ENCODE measurements around the gene DGUOK. TPM values are rescaled to one million over a fixed set of nuclear protein-coding genes. Genes with fewer than 3 reads are reported as not detected.

The DGUOK gene
- total and polyA plus RNA-seq, 7 donors: 31.6 to 132 (median 48.1) TPM

DNA sequence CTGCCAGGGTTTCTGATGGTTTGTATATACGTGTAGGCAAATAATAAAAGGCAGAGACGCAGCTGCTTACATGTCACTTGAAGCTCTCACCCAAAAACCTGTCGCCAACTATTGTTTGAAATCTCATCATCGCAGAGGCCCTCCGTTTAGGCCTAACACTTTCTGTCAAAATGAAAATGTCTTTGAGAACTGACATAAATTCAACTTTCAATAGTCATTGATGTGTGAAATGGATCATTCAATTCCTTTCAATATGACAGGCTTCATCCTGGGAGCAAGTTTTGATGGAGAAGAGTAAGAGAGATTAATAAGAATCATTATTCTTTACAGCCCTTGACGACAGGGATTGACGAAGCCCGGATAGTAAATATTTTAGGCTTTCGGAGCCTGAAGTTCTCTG is 31.2 kb upstream of the DGUOK start:
- intact Hi-C loops (cut with DNase I): no loop called here
- peak overlapping the region; percentile 90 to 99 (median 94) for H3K27ac ChIP-seq
- H3K4me3 ChIP-seq: peak overlapping the region; percentile 58 to 79 (median 75)
- no peak for DNase-seq
- peak in 1 of 4 donors; percentile 55 for TF ChIP-seq POLR2AphosphoS5 (IDR thresholded peaks at IDR 0.05)
- no peak for TF ChIP-seq EP300 (IDR thresholded peaks at IDR 0.05)
- TF ChIP-seq, protein P1, sequence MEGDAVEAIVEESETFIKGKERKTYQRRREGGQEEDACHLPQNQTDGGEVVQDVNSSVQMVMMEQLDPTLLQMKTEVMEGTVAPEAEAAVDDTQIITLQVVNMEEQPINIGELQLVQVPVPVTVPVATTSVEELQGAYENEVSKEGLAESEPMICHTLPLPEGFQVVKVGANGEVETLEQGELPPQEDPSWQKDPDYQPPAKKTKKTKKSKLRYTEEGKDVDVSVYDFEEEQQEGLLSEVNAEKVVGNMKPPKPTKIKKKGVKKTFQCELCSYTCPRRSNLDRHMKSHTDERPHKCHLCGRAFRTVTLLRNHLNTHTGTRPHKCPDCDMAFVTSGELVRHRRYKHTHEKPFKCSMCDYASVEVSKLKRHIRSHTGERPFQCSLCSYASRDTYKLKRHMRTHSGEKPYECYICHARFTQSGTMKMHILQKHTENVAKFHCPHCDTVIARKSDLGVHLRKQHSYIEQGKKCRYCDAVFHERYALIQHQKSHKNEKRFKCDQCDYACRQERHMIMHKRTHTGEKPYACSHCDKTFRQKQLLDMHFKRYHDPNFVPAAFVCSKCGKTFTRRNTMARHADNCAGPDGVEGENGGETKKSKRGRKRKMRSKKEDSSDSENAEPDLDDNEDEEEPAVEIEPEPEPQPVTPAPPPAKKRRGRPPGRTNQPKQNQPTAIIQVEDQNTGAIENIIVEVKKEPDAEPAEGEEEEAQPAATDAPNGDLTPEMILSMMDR (IDR thresholded peaks at IDR 0.05): no peak
- no peak for TF ChIP-seq POLR2A (IDR thresholded peaks at IDR 0.05)
- H3K36me3 ChIP-seq: peaks cover 34 to 58% (median 46%) of the 10 kb centered on the region in 4 donors
- H3K9me3 ChIP-seq: no peaks in the 10 kb centered on the region
- WGBS, 2 donors: 72 to 77% methylated on average over 9 of the region's 9 CpGs
- H3K4me1 ChIP-seq: peaks cover 0 to 36% (median 26%) of the 10 kb centered on the region in 4 donors
- H3K27me3 ChIP-seq: no peaks in the 10 kb centered on the region

DNA sequence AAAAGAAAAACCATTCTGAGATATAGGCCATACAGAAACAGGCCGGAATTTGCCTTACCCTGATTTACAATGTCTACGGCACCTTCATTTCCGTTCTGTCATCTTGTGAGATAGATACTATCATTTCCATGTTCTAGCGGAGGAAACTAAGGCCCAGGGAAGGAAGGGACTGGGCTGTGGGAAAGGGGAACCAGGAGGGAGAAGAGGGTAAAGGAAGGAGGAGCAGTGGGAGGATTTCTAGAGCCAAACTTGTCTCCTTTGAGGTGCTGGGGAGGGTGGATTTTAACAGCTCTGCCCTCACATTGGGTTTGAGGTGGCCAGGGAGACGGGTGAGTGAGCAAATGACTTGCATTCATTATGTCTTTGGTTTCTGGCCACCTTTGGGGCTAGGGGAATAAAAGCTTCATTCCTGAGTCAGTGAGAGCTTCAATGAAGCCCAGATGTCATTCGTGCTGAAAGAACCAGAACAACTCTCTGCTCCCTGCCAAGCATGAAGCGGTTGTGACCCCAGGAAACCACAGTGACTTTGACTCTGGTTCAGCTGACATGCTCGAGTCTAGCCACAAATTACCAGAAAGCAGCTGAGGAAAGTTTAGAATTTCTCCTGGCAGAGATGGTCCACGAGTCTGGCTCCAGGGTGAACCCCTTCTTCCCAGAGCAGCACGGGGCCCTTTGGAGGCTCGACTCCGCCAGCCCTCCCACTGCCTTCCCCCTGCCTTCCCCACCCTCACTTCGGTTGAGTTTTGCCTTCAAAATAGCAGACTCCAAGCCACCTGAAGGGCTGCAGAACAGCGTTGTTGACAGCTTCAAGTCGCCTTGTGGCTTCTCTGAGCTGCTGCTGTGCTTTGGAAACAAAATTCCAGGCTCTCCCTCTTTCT is 30.1 kb upstream of the DGUOK start:
- Histone ChIP-seq H3K9me3 (no peaks in the 10 kb centered on the region), H3K36me3 (peaks cover 44 to 69% (median 57%) of the 10 kb centered on the region in 4 donors), H3K27me3 (no peaks in the 10 kb centered on the region), H3K4me1 (peaks cover 0 to 34% (median 26%) of the 10 kb centered on the region in 4 donors), H3K27ac (peak overlapping the region; percentile 90 to 99 (median 94)), H3K4me3 (peak overlapping the region; percentile 58 to 79 (median 75))
- TF ChIP-seq, protein P1 (IDR thresholded peaks at IDR 0.05): no peak
- TF ChIP-seq POLR2AphosphoS5 (IDR thresholded peaks at IDR 0.05): peak; percentile 20 to 68 (median 44)
- no peak for TF ChIP-seq POLR2A (IDR thresholded peaks at IDR 0.05)
- no peak for TF ChIP-seq EP300 (IDR thresholded peaks at IDR 0.05)
- intact Hi-C loops (cut with DNase I): no loop called here
- peak; percentile 59 for DNase-seq
- WGBS, 2 donors: 49 to 75% methylated on average over 15 of the region's 15 CpGs

DNA sequence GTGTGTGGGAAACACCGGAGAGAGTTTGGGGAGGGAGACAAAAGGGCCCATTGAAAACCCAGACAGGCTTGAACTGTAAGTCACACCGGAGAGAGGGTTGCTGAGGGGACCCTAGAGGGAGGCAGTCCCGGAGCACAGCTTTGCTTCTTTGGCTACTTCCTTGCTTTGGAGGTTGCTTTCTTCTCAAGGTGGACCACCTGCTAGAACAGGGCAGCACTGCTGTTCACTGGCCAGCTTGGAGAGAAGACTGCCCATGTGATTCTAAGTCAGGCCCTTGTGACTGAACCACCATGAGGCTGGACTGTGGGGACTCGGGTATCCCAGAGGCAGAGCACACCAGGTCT is 29.5 kb upstream of the DGUOK start:
- Histone ChIP-seq H3K4me1 (peaks cover 0 to 33% (median 26%) of the 10 kb centered on the region in 4 donors), H3K4me3 (peak overlapping the region; percentile 58 to 79 (median 75)), H3K27ac (peak overlapping the region; percentile 90 to 99 (median 94)), H3K36me3 (peaks cover 49 to 75% (median 62%) of the 10 kb centered on the region in 4 donors), H3K27me3 (no peaks in the 10 kb centered on the region), H3K9me3 (no peaks in the 10 kb centered on the region)
- WGBS, 2 donors: 79 to 90% methylated on average over 4 of the region's 4 CpGs
- peak; percentile 68 for DNase-seq
- intact Hi-C loops (cut with DNase I): no loop called here
- TF ChIP-seq POLR2A (IDR thresholded peaks at IDR 0.05) (no peak), POLR2AphosphoS5 (IDR thresholded peaks at IDR 0.05) (peak in 3 of 4 donors; percentile 28 to 63 (median 61))

DNA sequence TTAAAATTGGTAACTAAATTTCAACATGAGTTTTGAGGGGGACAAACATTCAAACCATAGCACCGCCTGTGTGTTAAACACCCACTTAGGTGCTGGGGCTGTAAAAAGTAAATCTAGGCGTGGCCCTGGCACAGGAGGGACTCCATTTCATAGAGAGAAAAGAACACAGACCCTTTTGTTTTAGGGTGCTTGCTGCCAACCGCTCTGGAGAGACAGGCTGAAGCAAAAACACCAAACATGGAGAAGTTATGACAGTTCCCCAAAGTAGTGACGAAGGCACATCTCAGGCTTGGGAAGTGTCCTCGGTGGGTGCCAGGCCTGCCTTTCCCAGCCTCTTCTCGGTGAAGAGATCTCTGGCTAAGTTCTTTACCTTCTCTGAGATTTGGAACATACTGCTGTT is 28.7 kb upstream of the DGUOK start:
- TF ChIP-seq, protein P1 (IDR thresholded peaks at IDR 0.05): no peak
- TF ChIP-seq EP300 (IDR thresholded peaks at IDR 0.05) (peak; percentile 17 to 83 (median 50)), POLR2AphosphoS5 (IDR thresholded peaks at IDR 0.05) (peak; percentile 62 to 82 (median 77)), POLR2A (IDR thresholded peaks at IDR 0.05) (peak in 1 of 2 donors; percentile 8)
- Histone ChIP-seq H3K4me3 (peak overlapping the region; percentile 58 to 79 (median 75)), H3K27ac (peak overlapping the region; percentile 90 to 99 (median 94)), H3K9me3 (no peaks in the 10 kb centered on the region), H3K36me3 (peaks cover 56 to 82% (median 69%) of the 10 kb centered on the region in 4 donors), H3K4me1 (peaks cover 0 to 37% (median 31%) of the 10 kb centered on the region in 4 donors), H3K27me3 (no peaks in the 10 kb centered on the region)
- intact Hi-C loops (cut with DNase I): no loop called here
- DNase-seq: peak; percentile 87
- WGBS, 2 donors: 25 to 64% methylated on average over 6 of the region's 6 CpGs

DNA sequence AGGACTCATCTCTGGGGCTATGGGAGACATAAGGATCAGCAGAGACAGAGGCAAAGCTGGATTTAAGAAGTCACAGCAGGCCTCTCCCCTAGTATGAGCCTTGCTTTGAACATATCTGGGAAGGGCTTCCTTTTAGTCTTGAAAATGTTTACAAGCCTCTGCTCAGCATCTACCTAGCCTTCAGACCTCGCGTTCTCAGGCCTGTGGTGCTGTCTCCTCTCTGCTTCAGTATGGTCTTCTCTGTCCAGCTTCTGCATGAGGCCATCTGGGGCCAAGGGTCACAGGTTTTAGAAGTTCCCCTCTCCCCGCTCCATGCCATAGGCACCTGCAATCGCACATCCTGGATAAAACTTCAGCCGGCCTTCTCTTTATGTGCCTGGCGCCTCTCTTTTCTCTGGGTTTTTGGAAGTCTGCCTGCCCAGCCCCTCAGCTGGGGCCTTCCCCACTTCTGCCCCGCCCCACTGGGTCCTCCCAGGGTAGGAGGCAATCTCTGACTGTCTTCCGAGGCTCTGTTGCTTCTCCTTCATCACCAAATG is 26.8 kb upstream of the DGUOK start:
- peaks cover 0 to 48% (median 35%) of the 10 kb centered on the region in 4 donors for H3K4me1 ChIP-seq
- no peak for TF ChIP-seq POLR2A (IDR thresholded peaks at IDR 0.05)
- TF ChIP-seq POLR2AphosphoS5 (IDR thresholded peaks at IDR 0.05): peak in 3 of 4 donors; percentile 13 to 57 (median 57)
- TF ChIP-seq, protein P1 (IDR thresholded peaks at IDR 0.05): no peak
- no peak for TF ChIP-seq EP300 (IDR thresholded peaks at IDR 0.05)
- intact Hi-C loops (cut with DNase I): no loop called here
- peaks cover 54 to 84% (median 68%) of the 10 kb centered on the region in 4 donors for H3K36me3 ChIP-seq
- WGBS, 2 donors: 85 to 89% methylated on average over 8 of the region's 8 CpGs
- no peaks in the 10 kb centered on the region for H3K9me3 ChIP-seq
- H3K27me3 ChIP-seq: no peaks in the 10 kb centered on the region
- peak overlapping the region; percentile 90 to 99 (median 94) for H3K27ac ChIP-seq
- peak; percentile 52 for DNase-seq
- H3K4me3 ChIP-seq: peak overlapping the region; percentile 58 to 79 (median 75)

Data from sigmoid colon (tissue), 7 donors.